GM21390 (cell line): Measurements from ENCODE around the gene NDUFV2.
A peak's percentile ranks its signal among the peaks of the same experiment; 100 is the strongest.

Source experiments
- ATAC-seq: cut with Tn5 transposase; IDR thresholded peaks from one replicate; pipeline ENCODE4 v1.9.1; 2021; ENCODE audit not compliant: unreplicated experiment

Gene NDUFV2

GRCh38 chr18:9115984-9116383 is 13.5 kb downstream of the NDUFV2 start:
- ATAC-seq, result no peak

GRCh38 chr18:9117980-9118841 is 15.7 kb downstream of the NDUFV2 start:
- ATAC-seq, result no peak

GRCh38 chr18:9120796-9121195 is 18.3 kb downstream of the NDUFV2 start:
- no peak for ATAC-seq

- ATAC-seq, result no peak
These were observed 21.0 kb downstream of the NDUFV2 start for GRCh38 chr18:9123520-9123919.

GRCh38 chr18:9124824-9125223 is 22.3 kb downstream of the NDUFV2 start:
- no peak for ATAC-seq

- no peak for ATAC-seq
These were observed 23.8 kb downstream of the NDUFV2 start for GRCh38 chr18:9126337-9126736.

GRCh38 chr18:9130195-9130594 is 27.7 kb downstream of the NDUFV2 start:
- ATAC-seq, result no peak

- no peak for ATAC-seq
These were observed 28.3 kb downstream of the NDUFV2 start for GRCh38 chr18:9130806-9131205.

GRCh38 chr18:9132628-9133027 is 30.1 kb downstream of the NDUFV2 start:
- ATAC-seq, result no peak

- ATAC-seq, result no peak
These were observed 30.7 kb downstream of the NDUFV2 start for GRCh38 chr18:9133225-9133624.

- ATAC-seq, result no peak
These were observed 32.8 kb downstream of the NDUFV2 start for GRCh38 chr18:9135081-9135911.

- ATAC-seq, result peak; percentile 17
These were observed 33.4 kb downstream of the NDUFV2 start for GRCh38 chr18:9135912-9136314.

- ATAC-seq, result peak; percentile 61
These were observed 34.0 kb downstream of the NDUFV2 start, which contains the start of gene ANKRD12 for GRCh38 chr18:9136315-9137155. TSS of gene ANKRD12 (plus strand) at chr18:9136781. CDS start at chr18:9182433, 45,652 bp downstream.

GRCh38 chr18:9137168-9138066 is 34.9 kb downstream of the NDUFV2 start:
- ATAC-seq, result peak; percentile 35

GRCh38 chr18:9139400-9140039 is 37.0 kb downstream of the NDUFV2 start:
- no peak for ATAC-seq

- ATAC-seq, result no peak
These were observed 37.9 kb downstream of the NDUFV2 start for GRCh38 chr18:9140381-9140780.

- no peak for ATAC-seq
These were observed 38.5 kb downstream of the NDUFV2 start for GRCh38 chr18:9140984-9141383.

GRCh38 chr18:9146224-9146623 is 43.7 kb downstream of the NDUFV2 start:
- no peak for ATAC-seq

- peak; percentile 55 for ATAC-seq
These were observed 45.1 kb downstream of the NDUFV2 start for GRCh38 chr18:9147440-9148202.
